Stimulated activated memory B cell treated with anti-CD40 and anti-IgM and Interleukin-4, amounts not matched to agents 10 μg/mL and 1 μg/mL and 100 μg/mL, for 72 hours (primary cell): ENCODE results near the gene AUH.

Source experiments
- ATAC-seq: fragments of 150-1000 bp; cut with Tn5 transposase; 2 replicates; pipeline ENCODE4 v1.10.0; 2021
- H3K27ac Mint-ChIP-seq: one replicate; pipeline ENCODE4 v1.8.0; 2022; ENCODE audit warnings: mild to moderate bottlenecking, mixed read lengths
- H3K27me3 Mint-ChIP-seq: one replicate; pipeline ENCODE4 v1.8.0; 2022; ENCODE audit warnings: mixed read lengths
- H3K36me3 Mint-ChIP-seq: one replicate; pipeline ENCODE4 v1.8.0; 2022; ENCODE audit warnings: mixed read lengths
- H3K4me1 Mint-ChIP-seq: one replicate; pipeline ENCODE4 v1.8.0; 2022; ENCODE audit warnings: mixed read lengths
- H3K4me3 Mint-ChIP-seq: one replicate; pipeline ENCODE4 v1.8.0; 2022; ENCODE audit warnings: mild to moderate bottlenecking, moderate library complexity, mixed read lengths
- H3K9me3 Mint-ChIP-seq: one replicate; pipeline ENCODE4 v1.8.0; 2022; ENCODE audit warnings: mixed read lengths

Gene AUH

GRCh38 chr9:91241909-91242308 is 119.8 kb downstream of the AUH start:
- Mint-ChIP-seq H3K36me3 (peaks cover 66% of the 10 kb centered on the region), H3K4me1 (peaks cover 36% of the 10 kb centered on the region), H3K27ac (peak overlapping the region; percentile 60)

GRCh38 chr9:91240596-91241165 is 121.0 kb downstream of the AUH start:
- Mint-ChIP-seq H3K4me3 (no peak overlapping the region), H3K9me3 (no peaks in the 10 kb centered on the region), H3K4me1 (peaks cover 29% of the 10 kb centered on the region), H3K36me3 (peaks cover 67% of the 10 kb centered on the region), H3K27me3 (no peaks in the 10 kb centered on the region), H3K27ac (no peak overlapping the region)
- ATAC-seq = no peak

More at GRCh38 chr9:91241909-91242308, 119.8 kb downstream of the AUH start:
- no peak overlapping the region for H3K4me3 Mint-ChIP-seq
- ATAC-seq = no peak
- no peaks in the 10 kb centered on the region for H3K9me3 Mint-ChIP-seq
- no peaks in the 10 kb centered on the region for H3K27me3 Mint-ChIP-seq

GRCh38 chr9:91239367-91240111 is 122.2 kb downstream of the AUH start:
- Mint-ChIP-seq H3K36me3 (peaks cover 64% of the 10 kb centered on the region), H3K9me3 (no peaks in the 10 kb centered on the region), H3K4me3 (no peak overlapping the region), H3K4me1 (peaks cover 18% of the 10 kb centered on the region), H3K27me3 (no peaks in the 10 kb centered on the region), H3K27ac (no peak overlapping the region)
- ATAC-seq = no peak

GRCh38 chr9:91234523-91234922 is 127.2 kb downstream of the AUH start:
- ATAC-seq = no peak
- peaks cover 6% of the 10 kb centered on the region for H3K4me1 Mint-ChIP-seq
- peaks cover 56% of the 10 kb centered on the region for H3K36me3 Mint-ChIP-seq

GRCh38 chr9:91231619-91232018 is 130.1 kb downstream of the AUH start:
- no peaks in the 10 kb centered on the region for H3K27me3 Mint-ChIP-seq
- H3K9me3 Mint-ChIP-seq = no peaks in the 10 kb centered on the region
- H3K36me3 Mint-ChIP-seq = peaks cover 42% of the 10 kb centered on the region
- H3K4me3 Mint-ChIP-seq = no peak overlapping the region
- no peak overlapping the region for H3K27ac Mint-ChIP-seq
- H3K4me1 Mint-ChIP-seq = peaks cover 6% of the 10 kb centered on the region
- no peak for ATAC-seq

More at GRCh38 chr9:91234523-91234922, 127.2 kb downstream of the AUH start:
- no peaks in the 10 kb centered on the region for H3K9me3 Mint-ChIP-seq
- H3K27ac Mint-ChIP-seq = no peak overlapping the region
- no peak overlapping the region for H3K4me3 Mint-ChIP-seq
- no peaks in the 10 kb centered on the region for H3K27me3 Mint-ChIP-seq

- no peak overlapping the region for H3K4me3 Mint-ChIP-seq
- H3K9me3 Mint-ChIP-seq = no peaks in the 10 kb centered on the region
- no peak overlapping the region for H3K27ac Mint-ChIP-seq
- peaks cover 7% of the 10 kb centered on the region for H3K4me1 Mint-ChIP-seq
- H3K36me3 Mint-ChIP-seq = peaks cover 32% of the 10 kb centered on the region
- H3K27me3 Mint-ChIP-seq = no peaks in the 10 kb centered on the region
- ATAC-seq = no peak
These were observed 138.7 kb downstream of the AUH start for GRCh38 chr9:91223000-91223399.

- Mint-ChIP-seq H3K4me3 (no peak overlapping the region), H3K4me1 (peaks cover 7% of the 10 kb centered on the region), H3K27me3 (no peaks in the 10 kb centered on the region), H3K9me3 (no peaks in the 10 kb centered on the region), H3K36me3 (peaks cover 36% of the 10 kb centered on the region), H3K27ac (no peak overlapping the region)
- ATAC-seq = no peak
These were observed 139.3 kb downstream of the AUH start for GRCh38 chr9:91222457-91222856.

GRCh38 chr9:91221332-91221731 is 140.4 kb downstream of the AUH start:
- Mint-ChIP-seq H3K27me3 (no peaks in the 10 kb centered on the region), H3K9me3 (no peaks in the 10 kb centered on the region), H3K36me3 (peaks cover 45% of the 10 kb centered on the region), H3K27ac (no peak overlapping the region), H3K4me1 (peaks cover 7% of the 10 kb centered on the region), H3K4me3 (no peak overlapping the region)
- no peak for ATAC-seq

GRCh38 chr9:91220491-91221135 is 141.1 kb downstream of the AUH start:
- Mint-ChIP-seq H3K4me1 (peaks cover 9% of the 10 kb centered on the region), H3K36me3 (peaks cover 48% of the 10 kb centered on the region), H3K27ac (no peak overlapping the region), H3K9me3 (no peaks in the 10 kb centered on the region), H3K4me3 (no peak overlapping the region), H3K27me3 (no peaks in the 10 kb centered on the region)
- no peak for ATAC-seq

- Mint-ChIP-seq H3K27ac (no peak overlapping the region), H3K36me3 (peaks cover 51% of the 10 kb centered on the region), H3K27me3 (no peaks in the 10 kb centered on the region), H3K4me3 (no peak overlapping the region), H3K9me3 (no peaks in the 10 kb centered on the region), H3K4me1 (peaks cover 10% of the 10 kb centered on the region)
- no peak for ATAC-seq
These were observed 141.7 kb downstream of the AUH start for GRCh38 chr9:91220021-91220420.

- peaks cover 10% of the 10 kb centered on the region for H3K4me1 Mint-ChIP-seq
- no peak overlapping the region for H3K4me3 Mint-ChIP-seq
- H3K36me3 Mint-ChIP-seq = peaks cover 53% of the 10 kb centered on the region
- no peak overlapping the region for H3K27ac Mint-ChIP-seq
- ATAC-seq = no peak
- H3K27me3 Mint-ChIP-seq = no peaks in the 10 kb centered on the region
- no peaks in the 10 kb centered on the region for H3K9me3 Mint-ChIP-seq
These were observed 142.2 kb downstream of the AUH start for GRCh38 chr9:91219557-91219956.

GRCh38 chr9:91217388-91217787 is 144.3 kb downstream of the AUH start:
- no peak overlapping the region for H3K4me3 Mint-ChIP-seq

GRCh38 chr9:91214867-91215266 is 146.9 kb downstream of the AUH start:
- no peak overlapping the region for H3K4me3 Mint-ChIP-seq
- peaks cover 61% of the 10 kb centered on the region for H3K36me3 Mint-ChIP-seq
- H3K9me3 Mint-ChIP-seq = no peaks in the 10 kb centered on the region
- no peak for ATAC-seq
- no peaks in the 10 kb centered on the region for H3K27me3 Mint-ChIP-seq
- peaks cover 19% of the 10 kb centered on the region for H3K4me1 Mint-ChIP-seq
- H3K27ac Mint-ChIP-seq = no peak overlapping the region

More at GRCh38 chr9:91217388-91217787, 144.3 kb downstream of the AUH start:
- H3K27me3 Mint-ChIP-seq = no peaks in the 10 kb centered on the region
- H3K4me1 Mint-ChIP-seq = peaks cover 8% of the 10 kb centered on the region
- peaks cover 71% of the 10 kb centered on the region for H3K36me3 Mint-ChIP-seq
- no peak for ATAC-seq
- H3K27ac Mint-ChIP-seq = no peak overlapping the region
- no peaks in the 10 kb centered on the region for H3K9me3 Mint-ChIP-seq

GRCh38 chr9:91214086-91214485 is 147.6 kb downstream of the AUH start:
- Mint-ChIP-seq H3K27me3 (no peaks in the 10 kb centered on the region), H3K4me1 (peaks cover 26% of the 10 kb centered on the region), H3K27ac (no peak overlapping the region), H3K4me3 (no peak overlapping the region), H3K9me3 (no peaks in the 10 kb centered on the region), H3K36me3 (peaks cover 56% of the 10 kb centered on the region)
- ATAC-seq = no peak

- no peak for ATAC-seq
- H3K27ac Mint-ChIP-seq = no peak overlapping the region
- H3K4me3 Mint-ChIP-seq = no peak overlapping the region
- no peaks in the 10 kb centered on the region for H3K27me3 Mint-ChIP-seq
- no peaks in the 10 kb centered on the region for H3K9me3 Mint-ChIP-seq
- H3K36me3 Mint-ChIP-seq = peaks cover 49% of the 10 kb centered on the region
- H3K4me1 Mint-ChIP-seq = peaks cover 40% of the 10 kb centered on the region
These were observed 149.0 kb downstream of the AUH start for GRCh38 chr9:91212596-91213243.
